ENCODE results near the gene SMG9.

DNA sequence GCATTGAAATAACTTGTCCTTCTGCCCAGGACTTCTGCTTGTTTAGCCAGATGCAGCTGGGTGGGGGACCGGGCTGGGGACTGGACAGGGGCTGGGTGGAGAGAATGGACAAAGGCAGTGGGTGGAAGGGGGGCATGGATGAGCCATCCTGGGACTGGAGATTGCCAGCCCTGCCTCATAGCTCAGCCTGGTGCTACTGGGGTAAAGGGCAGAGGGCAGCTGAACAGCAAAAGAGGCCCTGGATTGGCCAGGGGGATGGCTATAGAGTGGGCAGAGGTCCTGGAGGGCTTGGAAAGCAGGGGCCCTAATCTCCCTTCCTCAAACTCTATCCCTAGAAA lies 67.1 kb downstream of the SMG9 start:
- TF ChIP-seq, protein P1, sequence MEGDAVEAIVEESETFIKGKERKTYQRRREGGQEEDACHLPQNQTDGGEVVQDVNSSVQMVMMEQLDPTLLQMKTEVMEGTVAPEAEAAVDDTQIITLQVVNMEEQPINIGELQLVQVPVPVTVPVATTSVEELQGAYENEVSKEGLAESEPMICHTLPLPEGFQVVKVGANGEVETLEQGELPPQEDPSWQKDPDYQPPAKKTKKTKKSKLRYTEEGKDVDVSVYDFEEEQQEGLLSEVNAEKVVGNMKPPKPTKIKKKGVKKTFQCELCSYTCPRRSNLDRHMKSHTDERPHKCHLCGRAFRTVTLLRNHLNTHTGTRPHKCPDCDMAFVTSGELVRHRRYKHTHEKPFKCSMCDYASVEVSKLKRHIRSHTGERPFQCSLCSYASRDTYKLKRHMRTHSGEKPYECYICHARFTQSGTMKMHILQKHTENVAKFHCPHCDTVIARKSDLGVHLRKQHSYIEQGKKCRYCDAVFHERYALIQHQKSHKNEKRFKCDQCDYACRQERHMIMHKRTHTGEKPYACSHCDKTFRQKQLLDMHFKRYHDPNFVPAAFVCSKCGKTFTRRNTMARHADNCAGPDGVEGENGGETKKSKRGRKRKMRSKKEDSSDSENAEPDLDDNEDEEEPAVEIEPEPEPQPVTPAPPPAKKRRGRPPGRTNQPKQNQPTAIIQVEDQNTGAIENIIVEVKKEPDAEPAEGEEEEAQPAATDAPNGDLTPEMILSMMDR (IDR thresholded peaks at IDR 0.05): no peak
- no peak for TF ChIP-seq POLR2A (IDR thresholded peaks at IDR 0.05)

Measured in breast epithelium (tissue), 3 donors.